A673 (cell line): ENCODE data around the gene RPP14. TPM values are rescaled to one million over a fixed set of nuclear protein-coding genes. Genes with fewer than 3 reads are reported as not detected.
"Not testable (repeated sequence)": the region's sequence is repeated elsewhere in the genome, so short reads cannot be mapped to it uniquely, and the experiment has no call there.

Source experiments
- BruUV-seq: library from RNA; stranded (reverse); fragments of 400-500 nt; replicated peaks from 2 replicates; lab custom pipeline; 2021; lab: Mats Ljungman, UMichigan
- CTCF ChIA-PET: fragments of 300-600 bp; sonication (Branson Sonifier 250); formaldehyde crosslinking; loops from one replicate; lab custom pipeline; 2022; ENCODE audit warnings: antibody characterized with exemption; lab: Charles Lee
- POLR2A ChIA-PET: fragments of 300-600 bp; sonication (Branson Sonifier 250); formaldehyde crosslinking; loops from one replicate; lab custom pipeline; 2022; ENCODE audit warnings: antibody characterized with exemption; ENCODE audit not compliant: low non-redundant PET; lab: Charles Lee
- DNase-seq: peaks from one replicate; pipeline ENCODE4 v3.0.0-alpha.2; 2015; ENCODE audit warnings: low spot score
- H3K27ac ChIP-seq: fragments of 200-600 bp; sonication (generic); 2 replicates; pipeline ENCODE4 v1.5.1; 2016; ENCODE audit warnings: mixed run types, low read depth, mild to moderate bottlenecking, mixed read lengths, antibody characterized with exemption, low read length; ENCODE audit not compliant: poor library complexity, severe bottlenecking
- H3K27me3 ChIP-seq: fragments of 200-600 bp; sonication (generic); replicated peaks from 2 replicates; pipeline ENCODE4 v1.6.1; 2017; ENCODE audit warnings: mixed run types, low read depth, mild to moderate bottlenecking, mixed read lengths, antibody characterized with exemption, low read length; ENCODE audit not compliant: insufficient read depth, poor library complexity
- H3K36me3 ChIP-seq: fragments of 200-600 bp; sonication (generic); 2 replicates; pipeline ENCODE4 v1.6.1; 2016; ENCODE audit warnings: mixed run types, mild to moderate bottlenecking, mixed read lengths, antibody characterized with exemption, low read length; ENCODE audit not compliant: insufficient read depth, poor library complexity, severe bottlenecking
- H3K4me1 ChIP-seq: fragments of 200-600 bp; sonication (generic); 2 replicates; pipeline ENCODE4 v1.6.1; 2017; ENCODE audit warnings: mixed run types, mild to moderate bottlenecking, mixed read lengths, antibody characterized with exemption, low read length; ENCODE audit not compliant: insufficient read depth, poor library complexity, severe bottlenecking
- H3K4me3 ChIP-seq: fragments of 200-600 bp; sonication (generic); 2 replicates; pipeline ENCODE4 v1.5.1; 2016; ENCODE audit warnings: low read depth, mixed run types, mild to moderate bottlenecking, mixed read lengths, low read length; ENCODE audit not compliant: poor library complexity, severe bottlenecking
- H3K9me3 ChIP-seq: fragments of 200-600 bp; sonication (generic); 2 replicates; pipeline ENCODE4 v1.6.1; 2016; ENCODE audit warnings: mixed run types, low read depth, mild to moderate bottlenecking, mixed read lengths, antibody characterized with exemption, low read length; ENCODE audit not compliant: poor library complexity, severe bottlenecking
- EZH2 ChIP-seq: fragments of 200-600 bp; sonication (generic); IDR thresholded peaks from 2 replicates; pipeline ENCODE4 v1.6.1; 2017; ENCODE audit warnings: borderline replicate concordance, low read depth, mild to moderate bottlenecking, mixed read lengths, antibody characterized with exemption, low read length; ENCODE audit not compliant: poor library complexity, severe bottlenecking
- intact Hi-C: fragments of 100-400 bp; cut with micrococcal nuclease; formaldehyde crosslinking; loops from one replicate; pipeline ENCODE4 v1.10.0; 2022; ENCODE audit not compliant: unreplicated experiment
- total RNA-seq: library from RNA; stranded (reverse); gene quantifications from 2 replicates; pipeline ENCODE4 v1.2.3, GENCODE V29; 2021
- TF ChIP-seq, protein P1 (sequence below): fragments of 300-800, 200-600 bp; sonication (generic); conservative IDR thresholded peaks from 2 replicates; pipeline ENCODE4 v1.5.1; 2017; ENCODE audit warnings: low read depth, mild to moderate bottlenecking, antibody characterized with exemption, low read length, moderate library complexity, mixed read lengths

The RPP14 gene
- total RNA-seq, 1 experiment from 2014 or later, result 17.4 TPM

DNA sequence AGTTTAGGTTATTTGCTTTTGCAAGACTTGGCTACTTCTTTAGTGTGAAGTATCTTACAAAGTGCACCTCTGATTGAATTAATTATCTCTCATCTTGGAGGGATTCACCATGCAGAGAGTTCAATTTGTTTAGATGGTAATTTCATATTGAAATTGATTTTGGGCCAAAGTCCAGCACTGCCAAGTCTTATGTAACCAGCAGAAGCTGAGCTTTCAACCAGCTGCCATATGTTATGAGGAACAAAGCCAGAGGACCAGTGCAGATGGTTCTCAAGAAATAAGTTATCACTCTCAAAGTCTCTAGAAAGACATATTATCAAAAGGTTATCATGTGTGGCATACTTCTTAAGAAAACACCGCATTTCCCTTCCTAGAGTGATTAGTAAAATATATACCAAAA, 39.5 kb upstream of the RPP14 start:
- no peak overlapping the region for H3K4me3 ChIP-seq
- CTCF ChIA-PET, result no interaction called here
- H3K27ac ChIP-seq, result peak overlapping the region; percentile 35
- DNase-seq, result no peak
- no peaks in the 10 kb centered on the region for H3K27me3 ChIP-seq
- TF ChIP-seq, protein P1, sequence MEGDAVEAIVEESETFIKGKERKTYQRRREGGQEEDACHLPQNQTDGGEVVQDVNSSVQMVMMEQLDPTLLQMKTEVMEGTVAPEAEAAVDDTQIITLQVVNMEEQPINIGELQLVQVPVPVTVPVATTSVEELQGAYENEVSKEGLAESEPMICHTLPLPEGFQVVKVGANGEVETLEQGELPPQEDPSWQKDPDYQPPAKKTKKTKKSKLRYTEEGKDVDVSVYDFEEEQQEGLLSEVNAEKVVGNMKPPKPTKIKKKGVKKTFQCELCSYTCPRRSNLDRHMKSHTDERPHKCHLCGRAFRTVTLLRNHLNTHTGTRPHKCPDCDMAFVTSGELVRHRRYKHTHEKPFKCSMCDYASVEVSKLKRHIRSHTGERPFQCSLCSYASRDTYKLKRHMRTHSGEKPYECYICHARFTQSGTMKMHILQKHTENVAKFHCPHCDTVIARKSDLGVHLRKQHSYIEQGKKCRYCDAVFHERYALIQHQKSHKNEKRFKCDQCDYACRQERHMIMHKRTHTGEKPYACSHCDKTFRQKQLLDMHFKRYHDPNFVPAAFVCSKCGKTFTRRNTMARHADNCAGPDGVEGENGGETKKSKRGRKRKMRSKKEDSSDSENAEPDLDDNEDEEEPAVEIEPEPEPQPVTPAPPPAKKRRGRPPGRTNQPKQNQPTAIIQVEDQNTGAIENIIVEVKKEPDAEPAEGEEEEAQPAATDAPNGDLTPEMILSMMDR, result no peak
- no TSS peak for BruUV-seq
- intact Hi-C loops, result no loop called here
- H3K36me3 ChIP-seq, result peaks cover 79% of the 10 kb centered on the region
- H3K9me3 ChIP-seq, result no peaks in the 10 kb centered on the region
- POLR2A ChIA-PET, result no interaction called here
- peaks cover 13% of the 10 kb centered on the region for H3K4me1 ChIP-seq

GRCh38 chr3:58267543-58267942, 38.5 kb upstream of the RPP14 start:
- DNase-seq, H3K4me3 ChIP-seq, H3K27ac ChIP-seq, CTCF ChIA-PET, BruUV-seq, POLR2A ChIA-PET, intact Hi-C loops, H3K27me3 ChIP-seq, H3K9me3 ChIP-seq: not testable (repeated sequence)
- Histone ChIP-seq H3K36me3 (peaks cover 80% of the 10 kb centered on the region), H3K4me1 (peaks cover 17% of the 10 kb centered on the region)

GRCh38 chr3:58269356-58269755, 36.7 kb upstream of the RPP14 start:
- BruUV-seq, result no TSS peak
- CTCF ChIA-PET, result no interaction called here
- no peaks in the 10 kb centered on the region for H3K9me3 ChIP-seq
- TF ChIP-seq EZH2, result no peak
- TF ChIP-seq, protein P1, result no peak
- intact Hi-C loops, result no loop called here
- H3K27ac ChIP-seq, result no peak overlapping the region
- H3K36me3 ChIP-seq, result peaks cover 91% of the 10 kb centered on the region
- H3K4me3 ChIP-seq, result no peak overlapping the region
- no peak for DNase-seq
- POLR2A ChIA-PET, result no interaction called here
- peaks cover 12% of the 10 kb centered on the region for H3K4me1 ChIP-seq
- no peaks in the 10 kb centered on the region for H3K27me3 ChIP-seq

GRCh38 chr3:58270485-58270884, 35.6 kb upstream of the RPP14 start:
- CTCF ChIA-PET, result no interaction called here
- Histone ChIP-seq H3K27ac (peak overlapping the region; percentile 37), H3K27me3 (no peaks in the 10 kb centered on the region), H3K4me3 (no peak overlapping the region), H3K4me1 (peaks cover 8% of the 10 kb centered on the region), H3K9me3 (no peaks in the 10 kb centered on the region), H3K36me3 (peaks cover 98% of the 10 kb centered on the region)
- intact Hi-C loops, result no loop called here
- POLR2A ChIA-PET, result no interaction called here
- DNase-seq, result no peak
- TF ChIP-seq, protein P1, result no peak
- no peak for TF ChIP-seq EZH2
- no TSS peak for BruUV-seq
